ENCODE data around the gene STBD1. TPM values are rescaled to one million over a fixed set of nuclear protein-coding genes. Genes with fewer than 3 reads are reported as not detected.

The STBD1 gene
- 10 to 100 TPM; 12.8 to 49.3 (median 24.9) TPM for total RNA-seq

DNA sequence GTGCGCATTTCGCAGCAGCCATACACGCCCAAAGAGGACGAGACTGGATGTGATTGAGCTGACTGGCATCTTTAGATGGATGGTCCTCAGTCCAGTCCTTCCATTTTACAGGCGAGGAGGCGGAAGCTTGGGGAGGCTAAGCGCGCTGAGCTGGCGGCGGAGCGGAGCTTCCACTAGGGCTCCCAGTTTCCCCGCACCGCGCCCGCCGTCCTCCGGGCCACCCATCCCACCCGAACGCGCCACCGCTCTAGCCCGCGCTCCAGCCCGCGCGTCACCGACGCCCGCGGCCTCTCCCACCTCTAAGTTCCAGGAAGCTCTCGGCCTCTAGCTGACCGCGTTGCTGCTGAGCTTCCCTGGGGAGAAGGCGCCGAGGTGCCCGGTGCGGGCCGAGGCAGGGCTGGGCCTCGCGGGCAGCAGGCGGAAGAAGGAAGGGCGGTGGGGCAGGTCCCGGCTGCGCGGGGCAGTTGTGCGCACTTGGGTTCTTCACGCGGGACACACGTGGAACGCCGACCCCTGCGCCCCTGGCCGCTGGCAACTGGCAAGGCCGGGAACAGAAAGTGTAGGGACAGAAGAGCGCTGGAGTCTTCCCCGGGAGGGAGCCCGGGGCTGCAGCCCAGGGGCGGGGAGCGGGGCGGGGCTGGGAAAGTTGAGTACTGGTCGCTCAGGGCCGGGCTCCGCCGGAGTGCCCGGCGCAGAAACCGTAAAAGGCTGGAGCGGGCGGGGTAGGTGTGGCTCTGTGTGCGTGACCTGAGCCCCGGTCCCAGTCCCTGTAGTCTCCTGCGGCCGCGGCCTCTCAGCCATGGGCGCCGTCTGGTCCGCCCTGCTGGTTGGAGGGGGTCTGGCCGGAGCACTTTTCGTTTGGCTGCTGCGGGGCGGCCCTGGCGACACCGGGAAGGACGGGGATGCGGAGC, at the start of gene STBD1:
Gene STBD1, plus strand, starts transcription at position 763 of the 911 bp plus-strand sequence. Its CDS starts 37 bp downstream, at position 800.
- ATAC-seq (ENCODE audit: low FRiP score) (peak; percentile 88), DNase-seq (ENCODE audit: low spot score) (no peak)
- TF ChIP-seq, protein P1, sequence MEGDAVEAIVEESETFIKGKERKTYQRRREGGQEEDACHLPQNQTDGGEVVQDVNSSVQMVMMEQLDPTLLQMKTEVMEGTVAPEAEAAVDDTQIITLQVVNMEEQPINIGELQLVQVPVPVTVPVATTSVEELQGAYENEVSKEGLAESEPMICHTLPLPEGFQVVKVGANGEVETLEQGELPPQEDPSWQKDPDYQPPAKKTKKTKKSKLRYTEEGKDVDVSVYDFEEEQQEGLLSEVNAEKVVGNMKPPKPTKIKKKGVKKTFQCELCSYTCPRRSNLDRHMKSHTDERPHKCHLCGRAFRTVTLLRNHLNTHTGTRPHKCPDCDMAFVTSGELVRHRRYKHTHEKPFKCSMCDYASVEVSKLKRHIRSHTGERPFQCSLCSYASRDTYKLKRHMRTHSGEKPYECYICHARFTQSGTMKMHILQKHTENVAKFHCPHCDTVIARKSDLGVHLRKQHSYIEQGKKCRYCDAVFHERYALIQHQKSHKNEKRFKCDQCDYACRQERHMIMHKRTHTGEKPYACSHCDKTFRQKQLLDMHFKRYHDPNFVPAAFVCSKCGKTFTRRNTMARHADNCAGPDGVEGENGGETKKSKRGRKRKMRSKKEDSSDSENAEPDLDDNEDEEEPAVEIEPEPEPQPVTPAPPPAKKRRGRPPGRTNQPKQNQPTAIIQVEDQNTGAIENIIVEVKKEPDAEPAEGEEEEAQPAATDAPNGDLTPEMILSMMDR (IDR thresholded peaks at IDR 0.05), result no peak

- TF ChIP-seq, protein P1 (IDR thresholded peaks at IDR 0.05), result no peak
- no peak for DNase-seq (ENCODE audit: low spot score)
- ATAC-seq (ENCODE audit: low FRiP score), result no peak
Observed at GRCh38 chr4:76256968-76257367, 49.6 kb upstream of the STBD1 start.

DNA sequence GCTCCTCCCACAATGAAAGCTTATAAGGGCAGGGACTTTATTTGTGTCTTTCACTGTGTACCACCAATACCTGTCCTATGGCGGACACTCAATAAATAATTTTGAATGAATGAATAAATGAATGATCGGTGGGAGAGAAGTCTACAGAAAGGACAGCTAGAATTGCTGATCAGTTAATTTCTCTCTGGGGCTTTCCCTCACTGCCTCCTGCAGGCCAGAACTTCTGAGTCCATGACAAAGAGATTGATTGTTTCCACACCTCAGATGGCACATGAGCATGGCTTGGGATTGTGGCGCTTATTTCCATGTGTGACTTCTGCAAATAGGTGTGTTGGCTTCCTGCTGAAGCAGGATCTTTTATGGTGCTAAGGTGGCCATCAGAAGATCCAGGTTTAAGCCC, 48.7 kb upstream of the STBD1 start:
- ATAC-seq (ENCODE audit: low FRiP score), result no peak
- no peak for DNase-seq (ENCODE audit: low spot score)
- TF ChIP-seq, protein P1 (IDR thresholded peaks at IDR 0.05), result no peak

DNA sequence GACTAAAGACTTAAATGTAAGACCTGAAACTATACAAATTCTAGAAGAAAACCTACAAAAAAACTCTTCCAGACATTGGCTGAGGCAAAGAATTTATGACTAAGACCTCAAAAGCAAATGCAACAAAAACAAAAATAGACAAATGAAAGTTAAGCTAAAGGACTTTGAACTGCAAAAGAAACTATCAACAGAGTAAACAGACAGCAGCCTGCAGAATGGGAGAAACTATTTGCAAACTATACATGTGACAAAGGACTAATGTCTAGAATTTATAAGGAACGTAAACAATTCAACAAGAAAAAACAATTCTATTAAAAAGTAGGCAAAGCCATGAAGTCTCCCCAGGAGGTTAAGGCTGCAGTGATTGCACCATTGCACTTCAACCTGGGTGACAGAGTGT, 46.0 kb upstream of the STBD1 start:
- no peak for ATAC-seq (ENCODE audit: low FRiP score)
- TF ChIP-seq, protein P1 (IDR thresholded peaks at IDR 0.05), result no peak
- DNase-seq (ENCODE audit: low spot score), result no peak

DNA sequence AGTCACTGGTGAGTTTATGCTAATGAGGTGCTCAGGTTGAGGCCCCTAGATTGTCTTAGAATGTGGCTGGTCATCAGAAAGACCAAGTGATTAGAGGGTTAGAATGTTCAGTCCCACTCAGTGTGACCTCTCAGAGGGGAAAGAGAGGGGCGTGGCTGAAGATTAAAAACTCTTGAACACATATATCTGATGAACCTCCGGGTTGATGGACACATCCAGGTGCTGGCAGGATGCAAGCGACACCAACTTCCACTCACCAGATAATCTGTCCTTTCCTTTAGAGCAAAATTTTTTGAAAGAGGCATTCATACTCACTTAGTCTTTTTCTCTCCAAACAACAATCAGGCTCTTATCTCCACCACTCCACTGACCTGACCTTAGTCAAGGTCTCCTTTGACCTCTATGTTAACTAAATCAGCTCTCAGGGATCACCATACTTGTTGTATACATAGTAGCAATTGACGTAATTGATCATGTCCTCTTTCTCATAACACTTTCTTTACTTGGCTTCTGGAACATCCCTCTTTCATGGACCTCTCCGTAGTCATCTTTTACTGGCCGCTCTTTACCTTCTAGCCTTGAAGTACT, 40.8 kb upstream of the STBD1 start:
- ATAC-seq (ENCODE audit: low FRiP score), result no peak
- DNase-seq (ENCODE audit: low spot score), result no peak
- TF ChIP-seq, protein P1 (IDR thresholded peaks at IDR 0.05), result no peak

DNA sequence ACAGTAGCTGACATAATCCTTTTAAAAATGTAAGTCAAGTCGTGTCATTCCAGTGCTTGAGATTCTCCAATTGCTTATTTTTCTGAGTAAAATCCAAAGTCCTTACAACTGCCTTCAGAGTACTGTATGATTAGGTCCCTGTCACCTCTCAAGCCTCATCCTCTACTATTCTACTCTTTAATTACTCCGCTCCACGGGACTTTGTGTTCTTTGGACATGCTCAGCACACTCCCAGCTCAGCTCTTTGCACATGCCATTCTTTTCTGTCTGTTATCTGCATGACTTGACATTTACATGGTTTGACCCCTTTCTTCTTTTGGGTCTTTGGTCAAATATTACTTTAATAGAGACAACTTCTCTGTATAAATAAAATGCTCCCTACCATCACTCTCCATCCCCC, 39.9 kb upstream of the STBD1 start:
- TF ChIP-seq, protein P1 (IDR thresholded peaks at IDR 0.05), result no peak
- DNase-seq (ENCODE audit: low spot score) (no peak), ATAC-seq (ENCODE audit: low FRiP score) (no peak)

Data from omental fat pad (tissue), 4 donors.